ENCODE results near the gene HSD17B10.

DNA sequence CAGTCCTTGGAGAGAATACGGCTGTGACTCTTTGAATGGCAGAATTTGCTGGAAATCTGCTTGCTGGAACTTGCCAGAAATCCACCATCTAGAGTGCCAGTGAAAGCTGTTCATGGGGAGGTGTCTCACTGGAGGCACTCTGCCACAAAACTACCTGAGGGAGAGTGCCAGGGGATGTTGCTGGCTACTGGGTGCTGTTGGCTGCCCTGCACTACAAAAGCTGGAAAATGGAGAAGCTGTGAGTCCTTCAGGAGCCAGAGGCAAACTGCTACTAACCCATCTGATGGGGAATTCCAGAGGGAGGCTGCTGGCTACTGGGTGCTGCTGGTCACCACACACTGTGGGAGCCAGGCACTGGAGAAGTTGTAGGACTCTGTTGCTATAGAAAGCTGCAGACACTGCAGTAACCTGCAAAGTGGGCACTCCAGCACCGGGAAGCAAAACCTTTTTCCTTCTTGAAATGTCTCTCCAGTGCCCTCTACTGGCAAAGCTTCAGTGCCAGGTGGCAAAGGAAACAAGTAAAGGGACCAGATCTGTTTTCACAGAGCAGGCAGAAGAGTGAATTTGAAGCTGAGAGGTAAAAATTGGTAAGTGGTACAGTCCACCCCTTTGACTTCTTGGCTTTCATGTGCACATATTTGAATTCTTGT, 47.8 kb upstream of the HSD17B10 start:
- TF ChIP-seq, protein P1, sequence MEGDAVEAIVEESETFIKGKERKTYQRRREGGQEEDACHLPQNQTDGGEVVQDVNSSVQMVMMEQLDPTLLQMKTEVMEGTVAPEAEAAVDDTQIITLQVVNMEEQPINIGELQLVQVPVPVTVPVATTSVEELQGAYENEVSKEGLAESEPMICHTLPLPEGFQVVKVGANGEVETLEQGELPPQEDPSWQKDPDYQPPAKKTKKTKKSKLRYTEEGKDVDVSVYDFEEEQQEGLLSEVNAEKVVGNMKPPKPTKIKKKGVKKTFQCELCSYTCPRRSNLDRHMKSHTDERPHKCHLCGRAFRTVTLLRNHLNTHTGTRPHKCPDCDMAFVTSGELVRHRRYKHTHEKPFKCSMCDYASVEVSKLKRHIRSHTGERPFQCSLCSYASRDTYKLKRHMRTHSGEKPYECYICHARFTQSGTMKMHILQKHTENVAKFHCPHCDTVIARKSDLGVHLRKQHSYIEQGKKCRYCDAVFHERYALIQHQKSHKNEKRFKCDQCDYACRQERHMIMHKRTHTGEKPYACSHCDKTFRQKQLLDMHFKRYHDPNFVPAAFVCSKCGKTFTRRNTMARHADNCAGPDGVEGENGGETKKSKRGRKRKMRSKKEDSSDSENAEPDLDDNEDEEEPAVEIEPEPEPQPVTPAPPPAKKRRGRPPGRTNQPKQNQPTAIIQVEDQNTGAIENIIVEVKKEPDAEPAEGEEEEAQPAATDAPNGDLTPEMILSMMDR (IDR thresholded peaks at IDR 0.05) = peak; percentile 34 to 60 (median 55)
- no peak for TF ChIP-seq POLR2A (IDR thresholded peaks at IDR 0.05)
